Brain pericyte (primary cell): ENCODE data around the gene IFFO2.

Source experiments
- DNase-seq: peaks from one replicate; pipeline ENCODE4 v3.0.0-alpha.2; 2012; ENCODE audit warnings: low read depth, low spot score

Gene IFFO2

DNA sequence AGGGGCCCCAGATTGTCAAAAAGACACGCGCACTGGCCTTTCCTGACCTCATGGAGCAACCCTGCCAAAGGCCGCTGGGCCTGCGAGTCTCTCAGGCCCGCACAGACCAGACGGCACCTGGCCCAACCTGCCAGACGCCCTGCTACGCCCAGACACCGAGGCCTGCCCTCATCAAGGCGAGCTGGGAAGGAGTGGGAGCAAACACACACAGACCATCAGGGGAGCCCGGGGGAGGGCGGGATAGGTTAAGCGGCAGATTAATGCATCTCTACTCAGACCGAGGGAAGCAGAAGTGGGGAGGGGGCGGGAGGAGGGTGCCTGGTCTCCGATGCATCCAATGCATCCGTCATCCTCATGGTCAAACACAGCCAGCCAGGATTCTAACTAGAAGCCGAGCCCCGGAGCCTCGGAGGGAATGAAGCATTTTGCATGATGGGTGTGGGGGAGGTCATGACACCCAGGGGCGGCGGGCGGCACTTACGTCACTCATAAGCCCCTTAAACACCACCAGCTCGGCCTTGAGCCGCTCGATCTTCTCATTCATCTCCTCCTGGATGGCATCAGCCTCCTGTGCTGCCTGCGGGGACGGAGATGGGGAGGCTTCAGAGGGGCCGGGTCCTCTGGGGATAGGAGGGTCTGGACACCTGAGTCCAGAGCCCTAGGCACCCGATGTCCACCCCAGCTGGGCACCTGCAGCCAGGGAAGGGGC lies 37.1 kb downstream of the IFFO2 start:
- DNase-seq: no peak

DNA sequence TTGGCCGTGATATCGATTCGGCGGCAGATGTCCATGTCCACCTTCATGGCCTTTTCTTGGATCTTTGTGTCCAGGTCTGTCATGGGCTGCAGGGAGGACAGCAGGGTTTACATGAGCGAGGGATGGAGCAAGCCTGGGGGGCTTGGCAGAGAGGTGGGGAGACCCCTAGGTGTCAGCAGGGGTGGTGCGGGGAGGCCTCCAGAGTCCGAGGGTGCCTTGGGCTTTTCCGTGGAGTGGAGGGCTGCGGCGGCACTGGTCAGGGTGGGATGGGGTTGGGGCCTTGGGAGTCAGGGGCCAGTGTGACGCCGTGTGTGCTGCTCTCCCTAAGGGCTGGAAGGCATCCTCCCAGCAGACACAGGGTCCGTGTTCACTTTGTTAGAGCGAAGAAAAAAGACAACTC lies 38.1 kb downstream of the IFFO2 start:
- no peak for DNase-seq

DNA sequence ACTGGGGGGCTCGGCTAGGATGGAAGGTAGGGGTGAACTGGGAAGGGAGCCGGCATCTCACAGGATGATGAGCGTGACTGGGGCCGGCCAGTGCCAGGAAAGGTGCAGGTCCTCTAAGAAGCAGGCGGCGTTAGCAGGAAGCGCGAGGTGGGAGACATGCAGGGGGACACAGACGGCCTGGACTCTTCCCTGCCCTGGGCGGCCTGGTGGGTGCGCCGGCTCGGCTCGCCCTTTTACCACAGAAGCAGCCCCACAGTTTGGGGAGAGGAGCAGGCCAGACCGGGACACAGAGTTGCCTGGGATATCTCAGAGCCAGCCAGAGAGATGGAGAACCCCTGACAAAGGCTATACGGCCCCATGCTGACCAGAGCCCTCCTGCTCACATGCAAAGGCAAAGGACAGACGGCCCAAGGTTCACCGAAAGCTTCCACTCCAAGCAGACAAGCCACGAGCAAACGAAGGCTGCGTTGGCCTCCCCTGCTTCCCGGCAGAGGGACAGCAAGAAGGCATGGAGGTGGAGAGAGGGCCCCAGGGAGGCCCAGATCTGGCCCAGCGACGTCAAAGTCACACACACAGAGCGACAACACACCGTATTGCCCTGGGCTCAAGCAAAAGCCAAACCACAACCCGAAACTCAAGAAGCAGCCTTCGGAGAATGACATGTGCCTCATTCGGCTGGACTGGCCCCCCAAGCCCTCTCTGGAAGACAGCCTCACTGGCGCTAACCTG lies 39.2 kb downstream of the IFFO2 start:
- DNase-seq: no peak

DNA sequence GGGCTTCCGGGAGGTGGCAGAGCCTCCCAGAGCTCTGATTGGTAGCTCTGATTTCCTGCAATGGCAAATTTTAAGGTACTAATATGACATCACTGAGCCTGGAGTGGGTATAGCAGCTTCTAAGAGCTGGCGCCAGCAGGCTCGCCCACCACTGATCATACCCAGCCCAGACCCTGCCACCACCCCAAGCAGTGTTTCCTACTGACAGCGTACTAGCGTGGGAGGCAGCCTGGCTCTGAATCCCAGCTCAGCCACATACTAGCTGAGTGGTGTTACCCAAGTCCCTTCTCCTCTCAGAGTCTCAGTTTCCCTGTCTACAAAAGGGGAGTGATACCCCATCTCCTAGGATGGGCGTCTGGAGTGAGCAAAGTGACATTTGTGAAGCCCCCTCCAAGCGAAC lies 41.1 kb downstream of the IFFO2 start:
- DNase-seq: no peak

DNA sequence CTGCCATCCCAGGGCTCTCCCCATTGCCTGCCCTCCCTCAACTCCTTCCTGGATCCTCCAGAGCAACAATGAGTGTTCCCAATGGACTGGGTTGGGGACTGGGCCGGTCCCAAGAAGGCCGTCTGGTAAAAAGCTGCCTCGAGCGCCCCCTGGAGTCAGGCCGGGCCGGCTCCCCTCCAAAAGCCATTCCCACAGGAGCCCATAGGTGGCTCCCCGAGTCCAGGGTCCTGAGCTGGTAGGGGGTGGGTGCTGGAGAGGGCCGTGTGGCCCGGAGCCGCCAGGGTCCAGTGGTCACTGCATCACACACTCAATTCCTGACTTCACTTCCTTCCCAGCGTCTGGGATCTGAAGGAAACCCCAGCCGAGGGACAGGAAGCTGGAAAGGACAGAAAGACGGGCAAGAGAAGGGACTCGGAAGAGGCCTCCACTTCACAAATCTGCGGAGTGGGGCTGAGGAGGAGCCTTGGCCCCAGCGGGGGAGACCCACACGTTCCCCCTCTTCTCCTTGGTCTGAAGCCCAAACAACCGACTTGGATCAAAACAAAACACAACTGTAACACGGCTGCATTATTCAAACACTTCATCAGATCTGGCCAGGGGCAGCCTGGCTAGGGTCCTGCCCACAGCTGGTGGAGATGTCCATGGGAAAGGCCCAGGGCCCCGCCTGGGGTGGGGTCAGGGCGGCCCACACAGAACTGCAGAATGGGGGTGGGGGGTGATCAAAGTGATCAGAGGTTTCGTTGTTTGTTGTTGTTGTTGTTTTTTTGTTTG lies 43.2 kb downstream of the IFFO2 start:
- no peak for DNase-seq

DNA sequence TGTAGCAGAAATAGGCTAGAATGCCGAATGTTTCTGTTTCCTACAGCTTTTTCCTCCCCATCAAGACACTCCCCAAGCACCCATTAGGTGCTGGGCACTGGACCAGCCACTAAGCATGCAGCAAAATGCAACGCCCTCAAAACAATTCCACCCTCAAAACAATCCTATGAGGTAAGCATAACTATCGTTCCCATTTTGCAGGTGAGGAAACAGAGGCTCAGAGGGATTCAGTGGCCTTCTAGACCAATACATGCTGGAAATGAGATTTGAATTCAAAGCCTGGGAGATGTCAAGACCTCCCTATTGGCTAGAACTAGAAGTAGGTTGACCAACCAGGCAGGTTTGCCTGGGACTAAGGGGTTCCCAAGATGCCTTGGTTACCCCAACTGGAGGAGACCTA lies 43.9 kb downstream of the IFFO2 start:
- no peak for DNase-seq

DNA sequence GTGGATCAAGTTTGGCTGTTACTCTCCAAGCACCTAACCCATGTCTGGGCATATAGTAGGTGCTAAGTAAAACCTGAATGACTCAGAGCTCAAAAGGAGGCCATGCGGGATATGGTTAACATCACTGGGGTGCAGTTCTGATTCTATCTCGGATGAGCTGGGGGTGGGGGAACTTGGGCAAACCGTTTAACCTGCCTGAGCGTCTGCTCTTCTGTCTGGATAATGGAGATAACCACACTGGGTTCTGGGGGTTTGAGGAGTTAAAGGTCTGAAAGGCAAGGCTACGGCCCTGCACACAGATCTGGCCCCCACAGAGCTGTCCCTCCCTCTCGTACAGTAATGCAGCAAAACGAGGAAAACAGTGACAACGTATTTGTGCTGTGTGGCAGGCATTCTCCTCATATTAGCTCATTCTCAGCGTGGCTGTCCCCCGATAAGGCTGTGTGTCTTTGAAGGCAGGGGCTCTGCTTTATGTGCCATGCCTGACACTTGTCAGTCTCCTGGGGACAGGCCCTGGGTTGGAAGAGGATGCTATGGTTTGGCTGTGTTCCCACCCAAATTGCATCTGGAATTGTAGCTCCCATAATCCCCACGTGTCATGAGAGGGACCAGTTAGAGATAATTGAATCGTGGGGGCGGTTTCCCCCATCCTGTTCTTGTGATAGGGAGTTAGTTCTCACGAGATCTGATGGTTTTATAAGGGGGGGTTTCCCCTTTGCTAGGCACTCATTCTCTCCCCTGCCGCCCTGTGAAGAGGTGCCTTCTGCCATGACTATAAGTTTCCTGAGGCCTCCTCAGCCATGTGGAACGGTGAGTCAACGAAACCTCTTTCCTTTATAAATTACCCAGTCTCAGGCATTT lies 47.3 kb downstream of the IFFO2 start:
- DNase-seq: no peak

DNA sequence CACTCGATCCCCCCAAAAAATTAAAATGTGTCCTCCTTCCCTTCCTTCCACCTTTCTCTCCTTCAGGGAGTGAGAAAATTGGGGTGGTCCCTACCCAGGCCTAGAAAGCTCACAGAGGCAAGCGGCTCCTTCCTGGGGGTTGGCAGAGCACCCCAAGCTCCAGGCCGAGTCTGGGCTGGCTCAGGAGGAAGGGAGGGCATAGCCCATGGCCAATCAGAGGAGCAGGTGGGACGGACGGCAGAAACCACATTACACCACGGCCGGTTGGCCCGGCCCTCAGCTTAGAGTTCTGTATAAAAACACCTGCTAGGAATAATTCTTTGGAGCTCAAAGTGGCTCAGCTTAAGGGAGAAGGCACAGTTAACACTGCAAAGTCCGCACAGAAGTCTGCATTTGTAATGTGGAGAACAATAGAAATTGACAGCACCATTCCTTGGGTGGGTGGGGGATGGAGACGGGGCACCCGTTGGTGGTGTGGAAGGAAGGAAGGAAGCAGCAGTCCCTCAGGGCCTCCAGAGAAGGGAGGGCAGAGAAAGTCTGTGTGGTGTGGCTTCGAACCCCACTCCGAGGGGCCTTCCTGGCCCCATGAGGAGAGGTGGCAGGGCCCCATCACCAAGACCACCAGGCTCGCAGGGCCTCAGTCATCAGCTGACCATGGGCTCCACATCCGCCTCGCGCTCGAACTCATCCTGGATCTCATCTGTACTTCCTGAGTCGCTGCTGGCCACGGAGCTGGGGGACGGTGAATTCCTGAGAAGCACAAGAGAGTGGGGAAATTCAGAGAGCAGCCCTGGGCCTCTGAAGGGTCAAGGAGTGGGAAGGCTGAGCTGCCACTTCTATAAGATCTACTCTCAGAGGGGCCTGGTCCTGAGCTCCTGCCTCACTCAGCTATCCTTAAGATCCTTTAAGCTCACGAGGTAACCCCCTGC lies 48.3 kb downstream of the IFFO2 start:
- DNase-seq: no peak

DNA sequence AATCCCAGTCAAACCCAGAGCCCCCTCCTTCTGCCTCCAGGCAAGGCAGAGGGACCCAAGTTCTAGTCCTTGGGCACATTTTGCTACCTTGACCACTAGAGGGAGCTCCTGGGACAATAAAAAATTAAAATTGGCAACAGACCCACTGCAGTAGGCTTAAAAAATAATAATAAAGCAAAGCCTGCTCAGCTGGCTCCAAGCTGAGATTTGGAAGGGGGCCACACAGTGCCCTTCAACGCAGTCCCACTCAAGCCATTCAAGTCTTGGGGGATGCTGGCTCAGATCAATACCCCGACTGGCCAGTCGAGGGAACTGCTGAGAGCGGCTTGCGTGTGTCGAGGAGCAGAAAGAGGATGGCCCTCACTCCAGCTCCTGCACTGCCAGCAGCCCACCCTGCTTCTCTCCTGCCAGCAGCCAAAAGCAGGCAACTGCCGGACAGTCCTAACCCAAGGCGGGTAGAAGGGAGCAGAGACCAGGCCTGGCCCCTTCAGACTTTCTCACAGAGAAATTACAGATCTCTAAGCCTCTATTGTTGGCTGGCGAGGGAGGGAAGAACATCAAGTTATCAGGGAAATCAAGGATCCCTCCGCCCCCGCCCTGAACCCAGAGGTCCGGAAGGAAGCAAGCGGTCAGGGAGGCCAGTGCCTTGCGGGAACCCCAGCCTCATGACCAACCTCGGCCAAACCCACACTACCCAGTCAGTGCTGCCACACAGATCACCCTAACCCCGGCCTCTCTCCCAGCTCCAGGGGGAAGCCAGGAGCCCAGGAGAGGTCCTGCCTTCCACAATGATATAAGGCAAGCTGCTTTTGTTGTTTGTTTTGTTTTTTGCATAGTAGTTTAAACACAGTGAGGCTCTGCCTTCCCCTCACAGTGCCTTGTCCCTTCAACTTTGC lies 49.2 kb downstream of the IFFO2 start:
- DNase-seq: no peak

DNA sequence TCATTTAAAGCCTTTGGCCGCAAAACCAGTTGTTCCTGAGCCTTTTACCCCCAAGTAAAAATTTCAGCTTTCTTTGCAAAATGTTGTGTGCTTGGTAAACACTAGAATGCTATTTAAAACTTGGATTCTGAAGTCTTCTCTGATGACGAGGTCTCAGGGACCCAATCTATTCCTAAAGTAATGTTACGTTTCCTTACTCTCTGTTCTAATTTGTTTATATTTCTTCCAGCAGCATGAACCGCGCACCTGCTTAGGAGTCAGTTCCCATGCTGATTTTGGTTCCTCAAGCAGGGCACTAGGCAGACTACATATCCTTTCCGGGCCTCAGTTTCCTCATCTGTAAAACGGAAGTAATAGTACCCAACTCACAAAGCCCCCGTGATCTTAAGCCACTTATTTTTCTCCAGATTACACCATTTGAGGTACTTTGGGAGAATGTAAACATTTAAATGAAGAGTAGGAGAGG lies 53.2 kb downstream of the IFFO2 start:
- no peak for DNase-seq

DNA sequence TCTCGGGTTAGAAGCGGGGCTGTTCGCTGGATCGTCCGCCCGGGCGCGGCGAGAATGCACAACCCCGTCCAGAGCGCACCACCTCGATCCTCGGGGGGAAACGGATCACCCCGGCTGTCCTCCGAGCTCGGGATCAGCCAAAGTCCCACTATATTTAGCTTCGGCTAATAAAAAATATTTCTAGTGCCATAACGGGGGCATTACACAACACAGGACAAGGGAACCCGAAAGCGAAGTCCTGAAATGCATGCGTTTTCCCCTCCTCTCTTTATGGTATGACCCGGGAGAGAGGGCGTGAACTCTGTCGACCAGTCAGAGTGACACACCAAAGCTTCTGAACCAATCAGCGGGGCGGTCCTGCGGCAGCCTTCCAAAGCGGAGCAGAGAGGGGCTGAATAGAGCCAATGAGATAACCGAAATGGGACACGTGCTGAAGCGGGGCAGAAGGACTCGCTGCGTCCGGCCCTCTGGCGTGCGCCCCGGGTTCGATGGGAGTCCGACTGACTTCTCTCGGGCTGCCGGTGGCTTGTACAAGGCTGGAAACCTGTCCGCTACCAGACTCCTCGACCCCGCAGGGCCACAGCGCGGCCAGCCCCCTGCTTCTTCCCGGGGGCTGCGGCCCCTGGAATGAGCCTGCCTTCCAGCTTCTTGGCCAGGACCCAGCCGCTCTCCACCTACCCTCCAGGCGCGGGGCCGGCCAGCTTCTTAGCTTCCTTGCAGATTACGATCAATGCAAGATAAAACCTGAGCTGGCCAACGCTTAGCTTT lies 53.8 kb downstream of the IFFO2 start, which contains the start of gene ALDH4A1:
Gene ALDH4A1, minus strand, starts transcription at position 33 of the 768 bp plus-strand sequence. Its CDS starts 32 bp downstream, at position 1.
- DNase-seq: peak; percentile 92

DNA sequence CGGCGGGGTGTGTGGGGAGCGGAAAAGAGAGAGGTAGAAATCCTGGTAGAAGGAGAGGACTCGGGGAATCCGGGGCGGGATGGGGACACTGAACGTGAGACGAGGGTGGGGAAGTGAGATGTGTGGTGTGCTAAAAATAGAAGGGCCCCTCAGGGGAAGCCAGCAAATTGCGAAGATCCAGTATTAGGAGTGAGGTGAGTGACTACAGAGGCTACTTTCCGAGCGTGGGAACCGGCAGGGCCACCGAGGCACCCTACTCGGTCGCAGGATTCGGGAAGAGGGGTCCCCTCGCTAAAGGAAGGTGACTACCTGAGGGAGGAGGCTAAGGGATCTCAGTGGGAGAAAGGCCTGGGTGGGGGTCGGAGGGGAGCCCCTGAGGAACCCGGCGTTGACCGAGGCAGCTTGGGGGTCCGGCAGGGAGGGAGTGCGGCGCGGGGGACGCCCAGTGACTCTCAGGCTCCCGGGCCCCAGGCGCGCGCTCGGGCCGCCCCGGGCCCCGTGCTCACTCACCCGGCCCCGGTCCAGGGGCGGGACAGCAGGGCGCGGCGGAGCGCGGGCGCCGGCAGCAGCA lies 54.4 kb downstream of the IFFO2 start:
- no peak for DNase-seq

DNA sequence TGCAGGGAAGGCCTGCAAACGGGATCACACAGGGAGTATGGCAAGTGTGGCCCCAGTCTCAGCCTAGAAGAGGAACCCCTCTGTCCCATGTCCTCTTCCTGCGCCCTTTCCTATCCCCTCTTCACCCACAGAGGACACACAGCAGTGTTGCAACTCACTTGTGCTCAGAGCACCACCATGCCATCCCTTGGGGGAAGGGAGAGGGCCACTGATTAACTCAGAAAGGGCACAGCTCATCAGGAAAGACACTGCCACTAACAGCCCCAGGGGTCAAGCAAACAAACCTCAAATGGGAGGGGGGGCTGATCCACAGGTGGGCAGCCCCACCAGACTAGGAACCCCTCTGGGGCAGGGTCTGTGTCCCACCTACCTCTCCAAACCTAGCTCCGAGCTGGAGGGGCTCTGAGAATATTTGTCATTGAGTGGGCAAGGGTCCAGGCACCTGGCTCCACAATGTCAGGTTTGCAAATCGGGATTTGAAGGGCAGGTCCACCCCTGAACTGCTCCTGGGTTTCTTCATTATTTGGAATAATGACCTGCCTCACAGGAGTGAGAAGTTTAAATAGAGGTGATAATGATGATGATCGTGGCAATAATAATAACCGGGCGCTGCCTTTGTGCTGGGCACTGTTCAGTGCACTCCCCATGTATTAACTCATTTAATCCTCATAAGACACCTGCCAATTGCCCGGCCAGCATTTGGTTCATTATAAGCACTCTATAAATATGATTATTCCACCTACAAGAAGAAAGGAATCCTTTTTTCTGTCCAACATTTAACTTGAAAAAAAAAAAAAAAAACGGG lies 55.1 kb downstream of the IFFO2 start:
- DNase-seq: no peak

DNA sequence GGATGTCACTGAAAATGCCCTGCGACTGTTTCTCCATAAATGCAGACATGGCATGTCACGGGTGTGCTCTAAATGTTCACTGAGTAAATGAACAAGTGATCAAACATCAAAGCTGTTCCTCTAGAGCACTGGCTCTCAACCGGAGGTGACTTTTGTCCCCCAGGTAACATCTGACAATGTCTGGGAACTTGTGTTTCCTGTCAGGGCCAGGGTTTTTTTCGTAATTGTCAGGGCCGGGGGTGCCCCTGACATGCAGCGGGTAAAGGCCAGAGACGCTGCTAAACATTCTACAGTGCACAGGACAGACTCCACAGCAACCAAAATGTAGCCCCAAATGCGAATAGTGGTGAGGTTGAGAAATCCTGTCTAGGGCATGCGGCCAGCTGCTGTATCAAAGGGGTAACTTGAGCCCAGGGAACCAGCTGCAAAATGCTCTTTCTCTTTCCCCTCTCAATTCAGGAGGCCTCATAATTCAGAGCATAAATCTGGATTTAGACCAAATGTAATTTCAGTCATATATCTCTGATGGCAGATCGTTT lies 56.1 kb downstream of the IFFO2 start:
- DNase-seq: no peak

DNA sequence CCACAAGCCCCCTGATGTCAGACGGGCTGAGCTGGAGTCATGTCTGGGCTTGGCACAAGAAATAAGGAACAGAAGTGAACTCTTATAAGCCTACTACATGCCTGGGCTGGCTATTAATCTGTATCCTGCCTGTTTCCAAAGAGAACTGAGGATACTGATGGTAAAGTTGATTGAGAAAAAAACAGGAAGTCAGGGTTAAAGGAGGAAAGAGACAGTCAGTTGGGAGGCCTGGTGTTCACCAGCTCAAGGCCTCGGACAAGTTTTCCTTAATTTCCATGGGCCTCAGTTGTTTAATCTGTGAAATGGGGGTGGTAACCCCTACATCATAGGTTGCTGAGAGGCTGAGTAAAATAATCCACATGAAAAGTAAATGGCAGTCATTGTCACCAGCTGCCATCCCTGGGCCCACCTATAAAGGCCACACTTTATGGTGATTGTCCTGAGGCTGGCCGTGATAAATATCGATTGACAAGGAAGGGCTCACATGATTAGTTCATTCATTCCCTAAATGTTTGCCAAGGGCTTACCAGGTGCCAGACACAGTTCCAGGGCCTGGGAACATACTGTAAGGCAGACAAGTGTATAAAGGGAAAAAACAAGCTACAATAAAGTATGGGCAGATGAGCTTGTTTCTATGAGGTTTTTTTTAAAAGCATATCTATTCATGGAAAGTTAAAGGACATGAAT lies 57.0 kb downstream of the IFFO2 start:
- DNase-seq: no peak

DNA sequence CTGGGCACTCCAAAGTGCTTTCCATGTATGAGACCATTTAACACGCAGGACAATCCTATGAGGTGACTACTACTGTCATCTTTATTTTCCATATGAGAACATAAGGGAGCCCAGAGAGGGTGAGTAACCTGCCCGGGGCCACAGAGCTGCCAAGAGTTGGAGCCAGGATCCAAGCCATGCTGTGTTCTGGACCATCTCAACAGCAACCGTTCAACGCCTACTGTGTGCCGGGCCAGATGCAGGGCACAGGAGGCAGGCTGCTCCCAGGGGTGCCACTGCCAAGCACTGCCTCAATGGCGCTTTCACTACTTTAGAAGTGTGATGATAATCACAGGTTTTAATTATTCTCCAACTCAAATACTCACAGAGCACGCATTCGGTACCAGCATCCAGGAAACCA lies 57.9 kb downstream of the IFFO2 start:
- DNase-seq: no peak
